ENCODE measurements around the gene DEXI. TPM values are rescaled to one million over a fixed set of nuclear protein-coding genes. Genes with fewer than 3 reads are reported as not detected.
A peak's percentile ranks its signal among the peaks of the same experiment; 100 is the strongest.
"Not testable (repeated sequence)": the region's sequence is repeated elsewhere in the genome, so short reads cannot be mapped to it uniquely, and the experiment has no call there.

Gene DEXI
- total RNA-seq, 4 donors from 2014 or later = 106 to 133 (median 125) TPM

- 48% methylated on average over 5 of the region's 5 CpGs for WGBS
- Histone ChIP-seq H3K4me1 (peaks cover 46 to 71% (median 55%) of the 10 kb centered on the region in 4 donors), H3K27me3 (no peaks in the 10 kb centered on the region), H3K9me3 (no peaks in the 10 kb centered on the region), H3K36me3 (no peaks in the 10 kb centered on the region), H3K4me3 (peak overlapping the region in 1 of 4 donors; percentile 91), H3K27ac (replicated peaks in 1 of 4) (no peak overlapping the region)
- no peak for TF ChIP-seq EP300 (IDR thresholded peaks at IDR 0.05)
- no peak for TF ChIP-seq POLR2AphosphoS5 (IDR thresholded peaks at IDR 0.05)
- TF ChIP-seq CTCF (IDR thresholded peaks at IDR 0.05) = no peak
- TF ChIP-seq POLR2A (IDR thresholded peaks at IDR 0.05; ENCODE audit: low read depth) = no peak
- no peak for DNase-seq (ENCODE audit: extremely low spot score)
- intact Hi-C loops (cut with DNase I) = loop anchor here (10.0 kb wide), 1 partner anchor 718 kb away; the partner anchor contains the start of gene SNN
These were observed 4.0 kb upstream of the DEXI start for GRCh38 chr16:10946308-10946707.

GRCh38 chr16:10945065-10945787 is 3.0 kb upstream of the DEXI start:
- peaks cover 52 to 71% (median 56%) of the 10 kb centered on the region in 4 donors for H3K4me1 ChIP-seq
- no peaks in the 10 kb centered on the region for H3K27me3 ChIP-seq

GRCh38 chr16:10944249-10945064 is 2.2 kb upstream of the DEXI start, which contains the start of gene CLEC16A:
Gene CLEC16A (plus strand): TSS chr16:10944564. CDS start chr16:10944718, 154 bp downstream.
- intact Hi-C loops (cut with DNase I) = loop anchor here (10.0 kb wide), 1 partner anchor 720 kb away; the partner anchor contains the start of gene SNN
- peak within 1 kb of the TSS; percentile 72 to 96 (median 86) for H3K4me3 ChIP-seq
- peak; percentile 32 for TF ChIP-seq POLR2A (IDR thresholded peaks at IDR 0.05; ENCODE audit: low read depth)
- TF ChIP-seq CTCF (IDR thresholded peaks at IDR 0.05) = peak in 2 of 3 experiments; percentile 1 to 40
- TF ChIP-seq EP300 (IDR thresholded peaks at IDR 0.05) = no peak
- TF ChIP-seq POLR2AphosphoS5 (IDR thresholded peaks at IDR 0.05) = peak; percentile 94 to 98
- H3K27me3 ChIP-seq = no peaks in the 10 kb centered on the region
- no peaks in the 10 kb centered on the region for H3K9me3 ChIP-seq
- H3K36me3 ChIP-seq = no peaks in the 10 kb centered on the region
- peak within 1 kb of the TSS; percentile 90 to 92 (median 92) for H3K27ac ChIP-seq (replicated peaks in 1 of 4)
- WGBS = 1% methylated on average over 33 of the region's 86 CpGs
- peak; percentile 99 for DNase-seq (ENCODE audit: extremely low spot score)
- peaks cover 59 to 71% (median 60%) of the 10 kb centered on the region in 4 donors for H3K4me1 ChIP-seq

More at GRCh38 chr16:10945065-10945787, 3.0 kb upstream of the DEXI start:
- DNase-seq (ENCODE audit: extremely low spot score) = no peak
- TF ChIP-seq CTCF (IDR thresholded peaks at IDR 0.05) (no peak), POLR2A (IDR thresholded peaks at IDR 0.05; ENCODE audit: low read depth) (no peak), EP300 (IDR thresholded peaks at IDR 0.05) (no peak), POLR2AphosphoS5 (IDR thresholded peaks at IDR 0.05) (no peak)
- H3K4me3 ChIP-seq = peak overlapping the region; percentile 72 to 96 (median 86)
- WGBS = 36% methylated on average over 13 of the region's 14 CpGs
- intact Hi-C loops (cut with DNase I) = loop anchor here (10.0 kb wide), 1 partner anchor 720 kb away; the partner anchor contains the start of gene SNN
- H3K9me3 ChIP-seq = no peaks in the 10 kb centered on the region
- no peaks in the 10 kb centered on the region for H3K36me3 ChIP-seq
- H3K27ac ChIP-seq (replicated peaks in 1 of 4) = peak overlapping the region; percentile 85 to 92 (median 90)

- H3K4me3 ChIP-seq = peak overlapping the region; percentile 78 to 96 (median 88)
- no peak for TF ChIP-seq CTCF (IDR thresholded peaks at IDR 0.05)
- TF ChIP-seq POLR2A (IDR thresholded peaks at IDR 0.05; ENCODE audit: low read depth) = no peak
- H3K27me3 ChIP-seq = no peaks in the 10 kb centered on the region
- H3K36me3 ChIP-seq = no peaks in the 10 kb centered on the region
- H3K4me1 ChIP-seq = peaks cover 72 to 82% (median 74%) of the 10 kb centered on the region in 4 donors
- intact Hi-C loops (cut with DNase I) = loop anchor here (10.0 kb wide), 1 partner anchor 722 kb away; the partner anchor contains the start of gene SNN
- no peak for DNase-seq (ENCODE audit: extremely low spot score)
- peak overlapping the region; percentile 90 to 92 (median 92) for H3K27ac ChIP-seq (replicated peaks in 1 of 4)
- 86% methylated on average over 7 of the region's 7 CpGs for WGBS
- no peaks in the 10 kb centered on the region for H3K9me3 ChIP-seq
These were observed 741 bp upstream of the DEXI start for GRCh38 chr16:10943064-10943353.

- Histone ChIP-seq H3K4me3 (peak overlapping the region; percentile 78 to 96 (median 88)), H3K4me1 (peaks cover 79 to 86% (median 83%) of the 10 kb centered on the region in 4 donors), H3K27ac (replicated peaks in 1 of 4) (peak overlapping the region; percentile 90 to 92 (median 92))
- not testable (repeated sequence) for H3K27me3 ChIP-seq; H3K36me3 ChIP-seq; DNase-seq (ENCODE audit: extremely low spot score); H3K9me3 ChIP-seq
- no CpG with 5 or more reads among the region's 52 CpGs for WGBS
- intact Hi-C loops (cut with DNase I) = loop anchor here (10.0 kb wide), 1 partner anchor 723 kb away; the partner anchor contains the start of gene SNN
These were observed 325 bp downstream of the DEXI start for GRCh38 chr16:10941935-10942351.

Measured in esophagus muscularis mucosa (tissue), 4 donors.